ENCODE measurements around the gene DGKI.

DNA sequence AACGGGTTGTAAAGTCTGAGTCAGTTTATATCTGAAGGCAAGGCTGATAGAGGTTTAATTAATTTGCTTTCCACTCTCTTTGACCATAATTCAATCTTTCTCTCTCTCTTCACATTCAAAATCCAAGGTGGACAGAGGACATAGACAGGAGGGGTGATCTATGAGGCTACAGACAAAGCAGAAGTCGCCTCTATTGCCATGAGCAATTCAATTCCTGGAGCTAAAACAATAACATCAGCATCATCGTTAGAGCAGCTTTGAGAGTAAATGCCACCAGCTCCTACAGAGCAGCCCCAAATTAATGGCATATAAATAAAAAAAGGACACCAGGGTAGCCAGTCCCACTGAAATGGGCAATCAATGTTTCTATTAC is 93.2 kb downstream of the DGKI start:
- TF ChIP-seq CTCF (conservative IDR thresholded peaks at IDR 0.05; ENCODE audit: low read depth, low read length) (no peak), EZH2 (IDR thresholded peaks at IDR 0.05; ENCODE audit: borderline replicate concordance, low read depth, low read length, poor library complexity, severe bottlenecking) (no peak)
